HEK293T (cell line): ENCODE measurements around the gene DNAAF9.
"Not testable (repeated sequence)": the region's sequence is repeated elsewhere in the genome, so short reads cannot be mapped to it uniquely, and the experiment has no call there.

ENCODE experiments used
- CTCF ChIA-PET: fragments of 350-600 bp; formaldehyde crosslinking; extraction: SDS; loops from one replicate; lab custom pipeline; 2021; ENCODE audit warnings: antibody characterized with exemption, inconsistent platforms; lab: Yijun Ruan, JAX
- POLR2A ChIA-PET: fragments of 350-600 bp; formaldehyde crosslinking; extraction: SDS; loops from one replicate; lab custom pipeline; 2020; ENCODE audit warnings: antibody characterized with exemption, inconsistent platforms; lab: Yijun Ruan, JAX
- DNase-seq: peaks from one replicate; pipeline ENCODE4 v3.0.0; 2012; ENCODE audit warnings: mixed read lengths; ENCODE audit errors: extremely low spot score
- ARNT ChIP-seq: fragments of 450-650 bp; IDR thresholded peaks from 2 replicates; pipeline ENCODE4 v1.6.1; 2017; ENCODE audit warnings: mild to moderate bottlenecking
- BHLHE40 ChIP-seq: fragments of 450-650 bp; IDR thresholded peaks from 2 replicates; pipeline ENCODE4 v1.6.1; 2016; ENCODE audit warnings: mild to moderate bottlenecking, moderate library complexity, borderline replicate concordance
- CTBP1 ChIP-seq: fragments of 450-650 bp; IDR thresholded peaks from 2 replicates; pipeline ENCODE4 v1.6.1; 2016; ENCODE audit warnings: borderline replicate concordance
- ELF4 ChIP-seq: fragments of 450-650 bp; IDR thresholded peaks from 2 replicates; pipeline ENCODE4 v1.6.1; 2017; ENCODE audit warnings: antibody characterized with exemption
- FOXA1 ChIP-seq: fragments of 450-650 bp; IDR thresholded peaks from 2 replicates; pipeline ENCODE4 v1.6.1; 2016; ENCODE audit warnings: mild to moderate bottlenecking
- FOXK2 ChIP-seq: fragments of 450-650 bp; IDR thresholded peaks from 2 replicates; pipeline ENCODE4 v1.6.1; 2016; ENCODE audit warnings: mild to moderate bottlenecking
- FOXM1 ChIP-seq: fragments of 450-650 bp; IDR thresholded peaks from 2 replicates; pipeline ENCODE4 v1.6.1; 2017; ENCODE audit warnings: mild to moderate bottlenecking, borderline replicate concordance
- HDGF ChIP-seq: fragments of 450-650 bp; IDR thresholded peaks from 2 replicates; pipeline ENCODE4 v1.6.1; 2017; ENCODE audit warnings: antibody characterized with exemption, borderline replicate concordance
- L3MBTL2 ChIP-seq: fragments of 450-650 bp; conservative IDR thresholded peaks from 2 replicates; pipeline ENCODE4 v1.6.1; 2016; ENCODE audit warnings: mild to moderate bottlenecking
- LEF1 ChIP-seq: fragments of 450-650 bp; IDR thresholded peaks from 2 replicates; pipeline ENCODE4 v1.6.1; 2017; ENCODE audit warnings: mild to moderate bottlenecking, borderline replicate concordance
- NFRKB ChIP-seq: fragments of 450-650 bp; IDR thresholded peaks from 2 replicates; pipeline ENCODE4 v1.6.1; 2016; ENCODE audit warnings: mild to moderate bottlenecking, moderate library complexity
- SP1 ChIP-seq: fragments of 450-650 bp; IDR thresholded peaks from 2 replicates; pipeline ENCODE4 v1.6.1; 2017
- SUZ12 ChIP-seq: fragments of 450-650 bp; IDR thresholded peaks from 2 replicates; pipeline ENCODE4 v1.6.1; 2016; ENCODE audit warnings: mild to moderate bottlenecking
- TARDBP ChIP-seq: fragments of 450-650 bp; IDR thresholded peaks from 2 replicates; pipeline ENCODE4 v1.6.1; 2016
- ZNF384 ChIP-seq: fragments of 450-650 bp; IDR thresholded peaks from 2 replicates; pipeline ENCODE4 v1.6.1; 2016
- TF ChIP-seq, protein P1 (sequence below): fragments of 450-650 bp; IDR thresholded peaks from 2 replicates; pipeline ENCODE4 v1.6.1; 2016

The DNAAF9 gene

DNA sequence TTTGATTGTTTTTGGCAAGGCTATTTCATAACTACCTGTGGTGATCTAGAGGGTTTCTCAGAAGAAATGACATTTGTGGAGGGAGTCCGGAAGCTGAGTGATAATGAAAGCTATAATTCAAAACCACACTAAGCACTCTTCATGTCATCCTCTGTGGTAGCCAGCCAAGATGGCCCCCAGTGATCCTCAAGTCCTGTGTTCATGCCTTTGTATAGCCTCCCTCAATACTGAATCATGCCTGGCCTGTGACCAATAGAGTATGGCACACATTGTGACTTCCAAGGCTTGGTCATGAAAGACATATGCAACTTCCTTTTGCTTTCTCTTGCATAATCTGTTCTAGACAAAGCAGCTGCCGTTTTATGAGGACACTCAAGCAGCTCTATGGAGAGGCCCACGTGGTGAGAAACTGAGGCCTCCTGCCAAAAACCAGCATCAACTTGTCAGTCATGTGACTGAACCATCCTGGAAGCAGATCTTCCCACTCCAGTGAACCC, 12.8 kb upstream of the DNAAF9 start:
- no peak for DNase-seq
- CTCF ChIA-PET: no interaction called here

DNA sequence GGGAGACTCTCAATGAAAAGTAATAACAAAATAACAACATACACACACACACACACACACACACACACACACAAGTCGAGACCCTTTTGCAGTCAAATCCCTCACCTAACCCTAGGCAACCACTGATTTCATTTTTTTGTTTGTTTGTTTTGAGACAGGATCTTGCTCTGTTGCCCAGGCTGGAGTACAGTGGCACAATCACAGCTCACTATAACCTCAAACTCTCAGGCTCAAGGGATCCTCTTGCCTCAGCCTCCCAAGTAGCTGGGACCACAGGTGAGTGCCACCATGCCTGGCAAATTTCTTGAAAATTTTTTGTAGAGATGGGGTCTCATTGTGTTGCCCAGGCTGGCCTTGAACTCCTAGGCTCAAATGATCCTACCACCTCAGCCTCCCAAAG, 10.7 kb upstream of the DNAAF9 start:
- DNase-seq, CTCF ChIA-PET: not testable (repeated sequence)
- POLR2A ChIA-PET: interaction anchor here (1.0 kb wide), 1 partner anchor 10 kb away, joined by 4 read pairs; no protein-coding TSS in a partner anchor

More for the DNA sequence above, 12.8 kb upstream of the DNAAF9 start:
- TF ChIP-seq SP1: no peak
- TF ChIP-seq, protein P1, sequence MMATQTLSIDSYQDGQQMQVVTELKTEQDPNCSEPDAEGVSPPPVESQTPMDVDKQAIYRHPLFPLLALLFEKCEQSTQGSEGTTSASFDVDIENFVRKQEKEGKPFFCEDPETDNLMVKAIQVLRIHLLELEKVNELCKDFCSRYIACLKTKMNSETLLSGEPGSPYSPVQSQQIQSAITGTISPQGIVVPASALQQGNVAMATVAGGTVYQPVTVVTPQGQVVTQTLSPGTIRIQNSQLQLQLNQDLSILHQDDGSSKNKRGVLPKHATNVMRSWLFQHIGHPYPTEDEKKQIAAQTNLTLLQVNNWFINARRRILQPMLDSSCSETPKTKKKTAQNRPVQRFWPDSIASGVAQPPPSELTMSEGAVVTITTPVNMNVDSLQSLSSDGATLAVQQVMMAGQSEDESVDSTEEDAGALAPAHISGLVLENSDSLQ: no peak
- no peak for TF ChIP-seq HDGF
- no peak for TF ChIP-seq NFRKB
- no peak for TF ChIP-seq ELF4
- TF ChIP-seq CTBP1: no peak
- no peak for TF ChIP-seq FOXM1
- no peak for TF ChIP-seq SUZ12
- TF ChIP-seq ZNF384: no peak
- TF ChIP-seq LEF1: no peak
- TF ChIP-seq FOXA1: no peak
- no peak for TF ChIP-seq TARDBP
- no peak for TF ChIP-seq BHLHE40
- no peak for TF ChIP-seq FOXK2
- TF ChIP-seq L3MBTL2: no peak
- no peak for TF ChIP-seq ARNT
- POLR2A ChIA-PET: no interaction called here

DNA sequence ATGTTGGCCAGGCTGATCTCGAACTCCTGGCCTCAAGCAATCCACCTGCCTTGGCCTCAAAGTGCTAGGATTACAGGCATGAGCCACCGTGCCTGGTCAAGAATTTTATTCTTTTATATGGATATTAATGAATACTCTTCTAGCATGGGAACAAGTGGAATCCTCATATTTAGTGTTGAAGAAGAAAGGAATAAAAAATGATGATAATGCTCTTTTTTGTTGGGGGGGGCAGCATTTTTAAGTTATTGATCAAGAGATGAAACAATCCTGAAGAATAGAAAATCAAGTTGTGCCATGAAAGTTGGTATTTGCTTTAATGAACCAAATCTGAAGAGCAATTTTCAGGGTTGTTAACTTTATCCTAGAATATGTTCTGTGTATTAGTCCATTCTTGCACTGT, 6.7 kb upstream of the DNAAF9 start:
- POLR2A ChIA-PET: no interaction called here

DNA sequence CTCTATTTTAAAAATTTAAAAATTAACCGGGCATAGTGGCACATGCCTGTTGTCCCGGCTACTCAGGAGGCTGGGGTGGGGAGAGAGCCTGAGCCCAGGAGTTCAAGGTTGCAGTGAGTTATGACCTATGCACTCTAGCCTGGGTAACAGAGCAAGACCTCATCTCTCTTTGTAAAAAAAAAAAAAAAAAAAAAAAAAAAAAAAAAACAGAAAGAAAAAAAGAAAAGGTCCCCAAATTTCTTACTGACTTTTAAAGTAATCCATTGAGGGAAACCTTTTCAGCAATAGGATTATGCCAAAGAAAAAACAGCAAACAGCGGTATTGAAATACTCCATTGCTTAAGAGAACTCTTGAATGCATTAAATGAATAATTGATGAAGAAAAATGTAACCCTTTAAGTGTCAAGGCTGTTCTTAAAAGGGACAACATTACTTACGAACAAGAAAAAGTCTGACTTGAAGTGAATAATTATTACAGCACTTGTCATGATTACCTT, 6.0 kb upstream of the DNAAF9 start:
- CTCF ChIA-PET: no interaction called here

More for the DNA sequence above, 6.7 kb upstream of the DNAAF9 start:
- TF ChIP-seq ZNF384: no peak
- TF ChIP-seq CTBP1: no peak
- TF ChIP-seq FOXM1: no peak
- no peak for TF ChIP-seq TARDBP
- no peak for TF ChIP-seq SP1
- TF ChIP-seq HDGF: no peak
- TF ChIP-seq SUZ12: no peak
- TF ChIP-seq BHLHE40: no peak
- TF ChIP-seq, protein P1: no peak
- CTCF ChIA-PET: no interaction called here
- no peak for DNase-seq

DNA sequence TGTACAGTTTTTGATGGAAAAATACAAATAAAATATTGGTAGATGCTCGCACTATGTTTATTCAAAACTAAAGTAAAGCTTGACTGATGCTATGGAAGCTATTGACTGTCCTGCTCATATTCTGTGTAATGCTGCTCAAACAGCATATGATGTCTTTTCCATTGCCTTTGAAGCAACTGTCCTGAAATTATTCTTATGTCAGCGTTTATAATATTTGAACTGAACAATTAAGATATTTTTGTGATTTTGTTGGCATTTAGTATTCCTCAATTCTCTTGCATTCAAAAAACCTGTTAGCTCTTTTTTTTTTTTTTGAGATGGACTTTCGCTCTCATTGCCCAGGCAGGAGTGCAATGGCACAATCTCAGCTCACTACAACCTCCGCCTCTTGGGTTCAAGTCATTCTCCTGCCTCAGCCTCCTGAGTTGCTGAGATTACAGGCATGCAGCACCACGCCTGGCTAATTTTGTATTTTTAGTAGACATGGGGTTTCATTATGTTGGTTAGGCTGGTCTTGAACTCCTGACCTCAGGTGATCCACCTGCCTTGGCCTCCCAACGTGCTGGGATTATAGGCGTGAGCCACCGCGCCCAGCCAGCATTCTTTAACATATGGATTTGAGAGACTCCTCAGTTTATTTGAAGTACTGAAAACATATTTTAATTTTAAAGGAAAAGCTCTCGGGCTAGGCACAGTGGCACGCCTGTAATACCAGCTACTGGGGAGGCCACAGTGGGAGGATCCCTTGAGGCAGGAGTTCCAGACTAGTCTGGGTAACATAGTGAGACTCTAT, 5.3 kb upstream of the DNAAF9 start:
- no peak for DNase-seq
- CTCF ChIA-PET: no interaction called here
- POLR2A ChIA-PET: no interaction called here
- no peak for TF ChIP-seq BHLHE40

More for the DNA sequence above, 6.0 kb upstream of the DNAAF9 start:
- DNase-seq: no peak
- POLR2A ChIA-PET: no interaction called here
- TF ChIP-seq ZNF384 (0 out of 2 replicates have a peak, but pooled peaks have one; percentile 16), FOXM1 (no peak), LEF1 (no peak)

DNA sequence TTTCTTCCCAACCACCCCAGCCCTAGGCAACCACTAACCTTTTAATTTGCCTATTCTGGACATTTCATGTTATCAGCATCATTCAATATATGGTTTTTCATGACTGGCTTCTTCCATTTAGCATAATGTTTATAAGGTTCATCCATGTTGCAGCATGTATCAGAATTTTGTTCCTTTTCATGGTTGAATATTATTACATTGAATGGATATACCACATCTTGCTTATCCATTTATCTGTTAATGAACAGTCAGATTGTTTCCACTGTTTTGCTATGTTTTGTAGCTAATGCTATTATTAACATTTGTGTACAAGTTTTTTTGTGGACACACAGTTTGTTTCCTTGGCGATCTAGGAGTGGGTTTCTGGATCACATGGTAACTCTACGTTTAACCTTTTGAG, 3.0 kb upstream of the DNAAF9 start:
- TF ChIP-seq, protein P1: no peak
- TF ChIP-seq ELF4 (no peak), HDGF (no peak)
- ChIA-PET POLR2A (no interaction called here), CTCF (no interaction called here)
- DNase-seq: no peak

DNA sequence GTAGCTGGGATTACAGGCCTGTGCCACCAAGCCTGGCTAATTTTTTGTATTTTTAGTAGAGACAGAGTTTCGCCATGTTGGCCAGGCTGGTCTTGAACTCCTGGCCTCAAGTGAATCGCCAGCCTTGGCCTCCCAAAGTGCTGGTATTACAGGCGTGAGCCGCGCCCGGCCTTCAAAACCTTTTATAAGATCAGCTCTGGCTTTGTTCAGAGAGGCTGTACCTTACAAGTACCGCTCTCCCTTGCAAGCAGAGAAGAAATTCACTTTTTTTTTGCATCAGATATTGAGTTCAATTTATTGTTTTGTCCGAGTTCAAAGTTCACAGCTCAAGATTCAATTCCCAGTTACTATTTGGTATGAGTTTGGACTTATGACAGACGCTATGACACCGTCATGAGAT, 1.9 kb upstream of the DNAAF9 start:
- ChIA-PET CTCF (no interaction called here), POLR2A (interaction anchor here (0.7 to 1.9 kb wide), 3 partner anchors 21 to 170 kb away, joined by 3 to 13 read pairs (median 4); partner anchors contain the start of gene SLC4A11)
- no peak for TF ChIP-seq HDGF
- TF ChIP-seq ELF4: no peak
- TF ChIP-seq NFRKB: no peak
- no peak for TF ChIP-seq L3MBTL2
- TF ChIP-seq TARDBP: no peak
- TF ChIP-seq ARNT: no peak
- no peak for TF ChIP-seq LEF1
- DNase-seq: no peak
